HCT116 (cell line): ENCODE data around the gene MEAF6. TPM values are rescaled to one million over a fixed set of nuclear protein-coding genes. Genes with fewer than 3 reads are reported as not detected.
A peak's percentile ranks its signal among the peaks of the same experiment; 100 is the strongest.

Source experiments
- ATAC-seq: fragments of 200-7000 bp; cut with Tn5 transposase; 2 replicates; pipeline ENCODE4 v1.9.1; 2020; ENCODE audit warnings: mild to moderate bottlenecking, moderate library complexity
- BruUV-seq: library from RNA; stranded (reverse); fragments of 400-500 nt; replicated peaks from 2 replicates; lab custom pipeline; 2021; lab: Mats Ljungman, UMichigan
- CTCF ChIA-PET: fragments of 300-600 bp; sonication (Branson Sonifier 250); formaldehyde crosslinking; loops from one replicate; lab custom pipeline; 2021; ENCODE audit warnings: antibody characterized with exemption; lab: Charles Lee
- POLR2A ChIA-PET: fragments of 300-600, 350-600 bp; sonication (Branson Sonifier 250); formaldehyde crosslinking; loops from one replicate; lab custom pipeline; 2021; ENCODE audit warnings: antibody characterized with exemption; lab: Charles Lee
- RAD21 ChIA-PET, 2 experiments: fragments of 300-600 bp; sonication (Branson Sonifier 250); formaldehyde crosslinking; loops; one replicate each; lab custom pipeline; 2023; ENCODE audit warnings: low total read pairs in 2 of 2; ENCODE audit not compliant: uncharacterized antibody in 2 of 2, unreplicated experiment in 2 of 2, low non-redundant PET in 1 of 2; lab: Charles Lee
- DNase-seq: peaks from one replicate; pipeline ENCODE4 v3.0.0-alpha.2; 2010; ENCODE audit warnings: low read depth, low spot score
- H2AFZ ChIP-seq: fragments of 200-600 bp; shearing (Covaris generic), sonication (generic); 2 replicates; pipeline ENCODE4 v1.6.1; 2017; ENCODE audit warnings: low read depth, mixed run types, mixed read lengths, antibody characterized with exemption, low read length; ENCODE audit not compliant: poor library complexity, severe bottlenecking
- H3K27ac ChIP-seq: 2 replicates; pipeline ENCODE4 v1.5.1; 2012; ENCODE audit warnings: low read depth, low read length
- H3K27me3 ChIP-seq: fragments of 200-600 bp; sonication (generic); 2 replicates; pipeline ENCODE4 v1.6.1; 2016; ENCODE audit warnings: mixed run types, low read length, mixed read lengths; ENCODE audit not compliant: insufficient read depth
- H3K36me3 ChIP-seq, 2 experiments: fragments of 200-500 bp in 1 of 2; fragments of 200-600 bp in 1 of 2; sonication (Bioruptor generic) in 1 of 2; sonication (generic) in 1 of 2; 2 replicates each; pipeline versions ENCODE4 v1.5.1 to v1.6.1; 2014 to 2016; ENCODE audit warnings: low read length in 2 of 2, inconsistent platforms in 1 of 2, mixed read lengths in 1 of 2, mixed run types in 1 of 2; ENCODE audit not compliant: insufficient read depth in 2 of 2, control insufficient read depth in 1 of 2
- H3K4me1 ChIP-seq, 2 experiments: fragments of 200-600 bp in 1 of 2; sonication (generic) in 1 of 2; 2 replicates each; pipeline versions ENCODE4 v1.5.1 to v1.6.1; 2012 to 2017; ENCODE audit warnings: low read length in 2 of 2, inconsistent platforms in 1 of 2, mild to moderate bottlenecking in 1 of 2, mixed read lengths in 1 of 2, mixed run types in 1 of 2, moderate library complexity in 1 of 2; ENCODE audit not compliant: insufficient read depth in 2 of 2, control insufficient read depth in 1 of 2
- H3K4me2 ChIP-seq: fragments of 200-600 bp; sonication (generic); 2 replicates; pipeline ENCODE4 v1.6.1; 2017; ENCODE audit warnings: mixed run types, low read length, mixed read lengths
- H3K4me3 ChIP-seq, 2 experiments: fragments of 200-600 bp in 1 of 2; sonication (generic) in 1 of 2; replicated peaks in 1 of 2; 2 replicates each; pipeline ENCODE4 v1.5.1; 2011 to 2016; ENCODE audit warnings: low read length in 2 of 2, control low read depth in 1 of 2, low read depth in 1 of 2, mild to moderate bottlenecking in 1 of 2, mixed read lengths in 1 of 2, mixed run types in 1 of 2
- H3K79me2 ChIP-seq: fragments of 200-600 bp; sonication (generic); 2 replicates; pipeline ENCODE4 v1.6.1; 2017; ENCODE audit warnings: mild to moderate bottlenecking, mixed run types, low read length, moderate library complexity, mixed read lengths; ENCODE audit not compliant: insufficient read depth
- H3K9ac ChIP-seq: fragments of 200-600 bp; sonication (generic); 2 replicates; pipeline ENCODE4 v1.6.1; 2016; ENCODE audit warnings: low read length, mixed read lengths
- H3K9me2 ChIP-seq: fragments of 200-600 bp; sonication (generic), shearing (Covaris generic); 2 replicates; pipeline ENCODE4 v1.6.1; 2017; ENCODE audit warnings: mixed run types, mild to moderate bottlenecking, moderate library complexity; ENCODE audit not compliant: insufficient read depth
- H3K9me3 ChIP-seq, 2 experiments: fragments of 200-500 bp in 1 of 2; fragments of 200-600 bp in 1 of 2; sonication (Bioruptor generic) in 1 of 2; sonication (generic) in 1 of 2; 2 replicates each; pipeline ENCODE4 v1.6.1; 2014 to 2017; ENCODE audit warnings: low read length in 2 of 2, mixed read lengths in 2 of 2, inconsistent platforms in 1 of 2, low read depth in 1 of 2, mild to moderate bottlenecking in 1 of 2, mixed run types in 1 of 2, moderate library complexity in 1 of 2; ENCODE audit not compliant: control insufficient read depth in 1 of 2, insufficient read depth in 1 of 2
- H4K20me1 ChIP-seq: fragments of 200-600 bp; sonication (generic), shearing (Covaris generic); 2 replicates; pipeline ENCODE4 v1.6.1; 2017; ENCODE audit warnings: mixed run types, mild to moderate bottlenecking, moderate library complexity; ENCODE audit not compliant: insufficient read depth
- CBX3 ChIP-seq: IDR thresholded peaks from 2 replicates; pipeline ENCODE4 v1.6.1; 2012; ENCODE audit warnings: low read depth
- CEBPB ChIP-seq: IDR thresholded peaks from 2 replicates; pipeline ENCODE4 v1.6.1; 2012; ENCODE audit warnings: low read depth
- CTCF ChIP-seq, 3 experiments: fragments of 200-600 bp in 1 of 3; sonication (generic) in 1 of 3; IDR thresholded peaks in 2 of 3; conservative IDR thresholded peaks in 1 of 3; 2 replicates each; pipeline ENCODE4 v1.5.1; 2012 to 2017; ENCODE audit warnings: low read depth in 2 of 3, low read length in 2 of 3, antibody characterized with exemption in 1 of 3, borderline replicate concordance in 1 of 3, control low read depth in 1 of 3, mild to moderate bottlenecking in 1 of 3, mixed read lengths in 1 of 3, mixed run types in 1 of 3, moderate library complexity in 1 of 3; ENCODE audit not compliant: insufficient read depth in 1 of 3
- EZH2 ChIP-seq: fragments of 200-600 bp; sonication (generic); IDR thresholded peaks from 2 replicates; pipeline ENCODE4 v1.6.1; 2017; ENCODE audit warnings: antibody characterized with exemption, mixed run types
- POLR2A ChIP-seq: IDR thresholded peaks from 2 replicates; pipeline ENCODE4 v1.7.0; 2011; ENCODE audit warnings: borderline replicate concordance; ENCODE audit not compliant: insufficient read depth, insufficient read length; ENCODE audit errors: extremely low read depth
- RAD21 ChIP-seq: IDR thresholded peaks from 2 replicates; pipeline ENCODE4 v1.6.1; 2012; ENCODE audit warnings: low read depth, mild to moderate bottlenecking
- REST ChIP-seq: IDR thresholded peaks from 2 replicates; pipeline ENCODE4 v1.6.1; 2012; ENCODE audit warnings: low read depth
- SIN3A ChIP-seq: IDR thresholded peaks from 2 replicates; pipeline ENCODE4 v1.6.1; 2012; ENCODE audit warnings: low read depth
- SP1 ChIP-seq: IDR thresholded peaks from 2 replicates; pipeline ENCODE4 v1.6.1; 2012; ENCODE audit warnings: low read depth
- SRF ChIP-seq: IDR thresholded peaks from 2 replicates; pipeline ENCODE4 v1.6.1; 2012; ENCODE audit warnings: low read depth
- TCF7L2 ChIP-seq: IDR thresholded peaks from 2 replicates; pipeline ENCODE4 v1.7.0; 2011; ENCODE audit warnings: borderline replicate concordance, inconsistent platforms; ENCODE audit not compliant: insufficient read depth, insufficient read length; ENCODE audit errors: extremely low read depth
- ZFX ChIP-seq: fragments of 450-650 bp; IDR thresholded peaks from 2 replicates; pipeline ENCODE4 v1.6.1; 2017
- intact Hi-C: fragments of 100-400 bp; cut with micrococcal nuclease; formaldehyde crosslinking; loops from 2 replicates; pipeline ENCODE4 v1.10.0; 2022
- total RNA-seq: library from RNA; stranded (reverse); gene quantifications from one replicate; pipeline ENCODE4 v1.2.1, GENCODE V29; 2021; ENCODE audit not compliant: unreplicated experiment

Gene MEAF6
- total RNA-seq, 1 experiment from 2014 or later: 50.3 TPM

DNA sequence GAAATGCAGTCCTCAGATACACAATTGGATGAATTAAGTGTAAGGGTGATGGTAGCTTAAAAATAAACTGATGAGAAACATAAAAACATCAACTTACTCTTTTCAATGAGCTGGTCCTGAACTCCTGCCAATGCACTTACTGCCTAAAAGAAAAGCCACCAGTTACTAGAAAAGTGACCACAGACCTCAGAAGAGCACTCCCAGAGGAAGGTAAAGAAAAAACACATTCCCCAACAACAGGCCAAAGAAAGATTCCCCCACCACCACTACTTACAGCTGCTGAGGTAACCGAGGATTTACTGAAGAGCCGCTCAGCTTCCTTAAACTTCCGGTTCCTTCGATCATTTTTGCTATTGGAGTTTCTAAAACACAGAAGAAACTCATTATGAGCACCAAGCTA lies 5.4 kb downstream of the MEAF6 start:
- H3K4me1 ChIP-seq: peaks cover 8 to 9% of the 10 kb centered on the region in 2 experiments; a peak in 3 of 4 replicates
- no peaks in the 10 kb centered on the region for H4K20me1 ChIP-seq
- H3K4me2 ChIP-seq: no peak overlapping the region
- H2AFZ ChIP-seq: no peak overlapping the region
- no peak overlapping the region for H3K9ac ChIP-seq
- BruUV-seq: no TSS peak
- ChIA-PET POLR2A (no interaction called here), CTCF (interaction anchor here (1.4 kb wide), 1 partner anchor 14 kb away, joined by 9 read pairs; no protein-coding TSS in a partner anchor), RAD21 (interaction anchor here in 1 of 2 experiments (0.5 kb wide), 1 partner anchor 332 kb away, joined by 3 read pairs; no protein-coding TSS in a partner anchor)
- H3K27ac ChIP-seq: no peak overlapping the region
- H3K9me2 ChIP-seq: no peaks in the 10 kb centered on the region
- H3K4me3 ChIP-seq: no peak overlapping the region
- no peaks in the 10 kb centered on the region for H3K27me3 ChIP-seq
- intact Hi-C loops: no loop called here
- no peak for DNase-seq
- no peaks in the 10 kb centered on the region for H3K9me3 ChIP-seq
- TF ChIP-seq EZH2: no peak
- TF ChIP-seq CTCF (IDR thresholded peaks at IDR 0.05 in 2 of 3, conservative IDR thresholded peaks at IDR 0.05 in 1 of 3; ENCODE audit: borderline replicate concordance in 1 of 3, insufficient read depth in 1 of 3, low read depth in 2 of 3, low read length in 2 of 3): peak in 2 of 3 experiments; percentile 27 to 39; a peak in 3 of 6 replicates
- peak; percentile 65 for ATAC-seq
- peaks cover 23% of the 10 kb centered on the region for H3K79me2 ChIP-seq
- peaks cover 24 to 28% of the 10 kb centered on the region in 2 experiments for H3K36me3 ChIP-seq

GRCh38 chr1:37506740-37507139 lies 7.8 kb downstream of the MEAF6 start:
- Histone ChIP-seq H2AFZ (no peak overlapping the region), H3K4me2 (no peak overlapping the region), H3K9ac (no peak overlapping the region), H3K9me2 (no peaks in the 10 kb centered on the region), H3K4me1 (no peaks in the 10 kb centered on the region), H3K4me3 (no peak overlapping the region), H3K36me3 (peaks cover 24% of the 10 kb centered on the region in 2 experiments), H3K79me2 (peaks cover 9% of the 10 kb centered on the region; the same call in 1 of the 2 replicates), H3K27ac (no peak overlapping the region), H3K27me3 (no peaks in the 10 kb centered on the region), H3K9me3 (no peaks in the 10 kb centered on the region), H4K20me1 (no peaks in the 10 kb centered on the region)
- no TSS peak for BruUV-seq
- DNase-seq (no peak), ATAC-seq (no peak)
- ChIA-PET CTCF (interaction anchor here (1.9 kb wide), 1 partner anchor 8 kb away, joined by 9 read pairs; the partner anchor contains the start of gene MEAF6), POLR2A (no interaction called here), RAD21 (no interaction called here)
- intact Hi-C loops: no loop called here
- TF ChIP-seq CBX3: no peak
- TF ChIP-seq REST: no peak
- no peak for TF ChIP-seq SRF
- TF ChIP-seq RAD21: no peak
- no peak for TF ChIP-seq POLR2A
- no peak for TF ChIP-seq TCF7L2
- no peak for TF ChIP-seq EZH2
- TF ChIP-seq CTCF (IDR thresholded peaks at IDR 0.05 in 2 of 3, conservative IDR thresholded peaks at IDR 0.05 in 1 of 3; ENCODE audit: borderline replicate concordance in 1 of 3, insufficient read depth in 1 of 3, low read depth in 2 of 3, low read length in 2 of 3): no peak
- no peak for TF ChIP-seq CEBPB
- no peak for TF ChIP-seq SIN3A
- TF ChIP-seq ZFX: no peak
- no peak for TF ChIP-seq SP1
